Measurements from ENCODE around the gene TMPRSS9.
"Not testable (repeated sequence)": the region's sequence is repeated elsewhere in the genome, so short reads cannot be mapped to it uniquely, and the experiment has no call there.

The TMPRSS9 gene

DNA sequence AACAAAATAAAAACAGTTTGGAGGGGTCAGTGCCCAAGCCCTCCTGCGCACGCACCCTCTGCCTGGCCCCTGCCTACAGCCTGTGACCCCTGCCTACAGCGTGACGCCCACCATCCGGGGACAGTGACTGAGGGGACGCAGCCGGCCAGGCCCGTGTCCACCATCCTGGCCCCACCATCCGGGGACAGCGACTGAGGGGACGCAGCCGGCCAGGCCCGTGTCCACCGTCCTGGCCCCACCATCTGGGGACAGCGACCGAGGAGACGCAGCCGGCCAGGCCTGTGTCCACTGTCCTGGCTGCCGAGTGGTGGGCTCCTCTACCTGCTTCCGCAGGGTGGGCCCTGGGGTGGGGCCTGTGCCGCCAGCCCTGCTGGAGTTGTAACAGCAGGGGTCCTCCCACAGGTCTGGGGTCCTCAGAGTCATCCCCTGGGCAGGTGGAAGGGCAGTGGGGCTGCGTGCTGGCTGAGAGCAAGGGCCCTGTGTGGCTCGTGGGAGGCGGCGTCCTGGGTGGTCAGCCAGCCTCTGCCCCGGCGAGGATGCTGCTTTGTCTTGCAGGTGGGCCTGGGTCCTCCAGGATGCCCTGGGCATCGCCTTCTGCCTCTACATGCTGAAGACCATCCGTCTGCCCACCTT lies 17.3 kb upstream of the TMPRSS9 start:
- DNase-seq (ENCODE audit: low read depth): no peak

- no peak for DNase-seq (ENCODE audit: low read depth)
Measured at GRCh38 chr19:2343289-2343982, 16.6 kb upstream of the TMPRSS9 start.

- no peak for DNase-seq (ENCODE audit: low read depth)
Measured at GRCh38 chr19:2344381-2344870, 15.6 kb upstream of the TMPRSS9 start.

DNA sequence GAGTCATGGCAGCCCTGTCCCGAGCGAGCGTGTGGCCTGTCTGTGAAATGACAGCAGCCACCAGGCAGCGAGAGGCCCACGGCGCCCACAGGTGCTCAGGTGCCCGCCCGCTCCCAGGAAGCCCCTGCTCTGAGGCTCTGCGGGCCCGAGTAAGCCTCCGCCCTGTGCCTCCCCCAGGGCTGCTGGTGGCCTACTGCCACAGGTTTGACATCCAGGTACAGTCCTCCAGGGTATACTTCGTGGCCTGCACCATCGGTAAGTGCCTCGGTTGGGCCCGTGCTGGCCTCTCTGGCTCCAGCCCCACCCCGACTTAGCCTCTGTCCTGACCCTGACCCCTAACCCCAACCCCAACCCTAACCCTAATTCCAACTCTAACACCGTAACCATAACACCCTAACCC lies 15.0 kb upstream of the TMPRSS9 start:
- no peak for DNase-seq (ENCODE audit: low read depth)

DNA sequence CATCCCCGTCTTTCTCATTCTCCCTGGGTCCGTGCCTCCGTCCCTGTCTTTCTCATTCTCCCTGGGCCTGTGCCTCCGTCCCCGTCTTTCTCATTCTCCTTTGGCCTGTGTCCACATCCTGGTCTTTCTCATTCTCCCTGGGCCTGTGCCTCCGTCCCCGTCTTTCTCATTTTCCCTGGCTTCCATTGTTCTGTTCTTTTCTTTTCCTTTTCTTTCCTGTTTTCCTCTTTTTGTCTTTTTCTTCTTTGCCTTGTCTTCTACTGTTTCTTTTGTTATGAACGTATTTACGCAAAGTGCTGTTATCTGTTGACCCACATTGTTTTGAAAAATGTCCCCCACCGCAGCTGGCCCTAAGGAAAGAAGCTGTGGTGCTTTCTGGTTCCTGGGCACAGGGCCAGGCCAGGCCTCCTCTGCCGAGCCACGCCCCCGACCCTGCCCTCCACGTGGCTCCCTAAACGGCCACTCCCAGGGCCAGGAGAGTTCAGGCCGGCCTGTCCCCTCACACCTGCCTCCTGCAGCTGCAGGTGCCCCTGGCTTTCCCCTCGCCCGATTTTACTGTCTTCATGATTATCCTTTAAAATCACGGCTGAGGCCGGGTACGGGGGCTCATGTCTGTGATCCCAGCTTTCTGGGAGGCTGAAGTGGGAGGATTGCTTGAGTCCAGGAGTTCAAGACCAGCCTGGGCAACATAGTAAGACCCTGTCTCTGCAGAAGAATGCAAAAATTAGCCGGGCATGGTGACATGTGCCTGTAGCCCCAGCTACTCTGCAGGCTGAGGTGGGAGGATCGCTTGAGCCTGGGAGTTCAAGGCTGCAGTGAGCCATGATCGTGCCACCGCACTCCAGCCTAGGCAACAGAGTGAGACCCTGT lies 14.0 kb upstream of the TMPRSS9 start:
- no peak for DNase-seq (ENCODE audit: low read depth)

GRCh38 chr19:2349818-2350217 lies 10.2 kb upstream of the TMPRSS9 start:
- not testable (repeated sequence) for DNase-seq (ENCODE audit: low read depth)

DNA sequence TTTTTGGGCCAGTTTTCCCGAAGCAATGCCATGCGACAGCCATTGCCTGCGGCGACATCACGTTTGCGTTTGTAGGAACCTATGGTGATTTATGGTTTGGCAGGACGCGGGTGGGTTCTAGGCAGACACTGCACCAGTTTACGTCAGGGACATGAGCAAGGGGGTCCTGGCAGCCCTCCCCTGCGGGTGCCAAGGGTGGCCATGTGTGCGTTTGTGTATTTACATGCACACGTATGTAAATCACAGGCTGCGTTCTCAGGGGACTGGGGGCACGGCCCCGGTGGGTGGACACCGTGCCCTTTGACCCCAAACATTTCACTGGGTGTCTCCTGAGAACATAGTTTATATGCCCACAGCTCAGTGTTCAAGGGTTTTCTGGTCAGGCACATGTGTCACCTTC lies 9.4 kb upstream of the TMPRSS9 start:
- DNase-seq (ENCODE audit: low read depth): no peak

DNA sequence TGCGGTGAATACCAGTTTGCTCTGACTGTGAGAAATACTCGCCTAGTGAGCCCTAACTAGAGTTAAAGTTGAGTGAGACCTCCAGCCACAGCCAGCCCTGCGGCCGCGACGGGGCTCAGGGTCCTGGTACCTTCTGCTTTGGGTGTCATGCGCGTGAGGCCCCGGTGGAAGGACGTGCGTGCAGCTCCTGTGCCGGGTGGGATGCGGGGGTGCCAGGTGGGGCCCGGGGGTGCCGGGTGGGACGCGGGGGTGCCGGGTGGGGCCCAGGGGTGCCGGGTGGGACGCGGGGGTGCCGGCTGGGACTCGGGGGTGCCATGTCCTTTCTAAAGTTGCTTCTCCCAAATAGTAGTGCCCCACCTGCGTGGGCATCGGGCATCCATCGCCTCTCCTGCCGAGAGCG lies 8.5 kb upstream of the TMPRSS9 start:
- DNase-seq (ENCODE audit: low read depth): no peak

- no peak for DNase-seq (ENCODE audit: low read depth)
Measured at GRCh38 chr19:2352121-2352520, 7.9 kb upstream of the TMPRSS9 start.

DNA sequence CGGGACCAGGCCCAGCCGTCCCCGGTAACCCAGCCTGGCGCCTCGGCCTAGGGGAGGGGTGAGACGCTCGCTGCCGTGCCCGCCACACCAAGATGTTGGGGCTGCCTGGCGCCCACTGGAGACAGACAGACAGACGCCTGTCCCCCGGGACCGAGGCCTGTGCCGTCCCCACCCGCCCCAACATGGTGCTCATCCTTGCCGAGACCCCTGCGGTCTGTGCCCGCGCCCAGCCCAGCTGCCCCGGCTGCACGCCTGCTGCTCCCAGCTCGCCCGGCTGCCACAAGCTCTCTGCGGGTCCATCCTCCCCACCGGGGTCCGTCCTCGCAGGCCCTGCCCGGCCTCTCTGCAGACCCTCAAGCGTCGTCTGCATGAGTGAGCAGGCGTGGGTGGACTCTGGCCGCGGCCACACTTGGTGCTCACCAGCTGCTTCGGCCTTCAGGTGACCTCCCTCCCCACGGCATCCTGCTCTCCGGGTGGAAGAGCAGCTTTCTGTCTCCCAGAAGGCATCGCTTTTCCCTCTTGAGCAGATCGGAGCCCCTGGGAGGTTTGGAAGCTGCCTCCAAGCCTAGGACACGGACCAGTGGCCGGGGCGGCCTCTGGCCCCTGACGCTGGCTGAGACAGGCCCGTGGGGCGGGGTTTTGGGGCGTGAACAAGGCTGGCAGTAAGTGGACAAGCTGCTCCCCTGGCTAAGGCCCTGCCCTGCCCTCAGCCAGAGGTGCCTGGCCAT lies 6.7 kb upstream of the TMPRSS9 start:
- DNase-seq (ENCODE audit: low read depth): no peak

GRCh38 chr19:2353887-2354592 lies 6.0 kb upstream of the TMPRSS9 start:
- no peak for DNase-seq (ENCODE audit: low read depth)

DNA sequence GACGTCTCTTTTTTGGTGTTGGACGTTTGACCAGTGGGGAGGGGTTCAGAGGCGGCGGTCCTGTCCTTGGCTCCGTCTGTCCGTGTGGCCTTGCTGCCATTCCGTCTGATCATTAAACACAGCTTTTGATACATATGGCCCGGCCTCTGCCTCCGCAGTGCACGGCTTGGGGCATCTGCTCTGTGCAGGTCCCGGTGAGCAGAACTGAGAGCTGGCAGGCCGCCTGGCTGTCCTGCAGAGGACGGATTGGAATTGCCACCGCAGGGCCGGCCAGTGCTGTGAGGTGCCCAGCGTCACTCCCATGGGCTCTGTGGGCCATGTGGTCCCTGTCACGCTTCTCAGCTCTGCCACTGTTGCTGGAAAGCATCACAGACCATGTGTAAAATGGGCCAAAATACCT lies 5.4 kb upstream of the TMPRSS9 start:
- DNase-seq (ENCODE audit: low read depth): no peak

DNA sequence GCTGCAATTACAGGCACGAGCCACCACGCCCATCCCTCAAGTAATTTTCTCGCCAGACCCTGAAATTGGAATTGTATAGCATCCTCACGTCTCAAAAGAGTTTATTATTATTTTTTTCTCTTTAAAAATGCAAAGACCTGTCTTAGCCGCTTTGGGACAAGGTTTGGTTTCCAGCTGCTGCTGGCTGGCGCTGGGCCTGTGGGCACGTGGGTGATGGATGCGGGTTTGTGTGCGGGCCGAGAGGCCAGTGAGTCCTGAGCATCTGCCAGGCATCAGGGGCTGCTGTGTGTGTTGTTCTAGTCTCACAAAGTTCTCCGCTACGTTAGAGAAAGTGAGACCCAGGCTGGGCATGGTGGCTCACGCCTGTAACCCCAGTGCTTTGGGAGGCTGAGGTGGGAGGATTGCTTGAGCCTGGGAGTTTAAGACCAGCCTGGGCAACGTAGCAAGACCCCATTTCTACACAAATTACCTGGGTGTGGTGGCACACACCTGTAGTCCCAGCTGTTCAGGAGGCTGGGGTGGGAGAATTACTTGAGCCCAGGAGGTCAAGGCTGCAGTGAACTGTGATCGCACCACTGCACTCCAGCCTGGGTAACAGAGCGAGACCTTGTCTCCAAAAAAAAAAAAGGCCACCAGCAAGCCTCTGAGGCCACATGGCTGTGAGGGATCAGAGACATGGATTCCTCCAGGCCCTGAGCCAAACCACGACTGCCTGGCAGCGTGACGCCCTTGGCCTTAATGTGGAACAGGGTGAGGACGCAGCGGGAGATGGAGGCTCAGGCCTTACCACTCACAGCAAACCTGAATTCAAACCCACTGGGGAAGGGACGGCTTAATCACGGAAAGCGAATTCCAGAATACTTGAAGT lies 4.7 kb upstream of the TMPRSS9 start:
- no peak for DNase-seq (ENCODE audit: low read depth)

- no peak for DNase-seq (ENCODE audit: low read depth)
Measured at GRCh38 chr19:2356036-2356646, 3.9 kb upstream of the TMPRSS9 start.

- DNase-seq (ENCODE audit: low read depth): no peak
Measured at GRCh38 chr19:2357279-2358206, 2.5 kb upstream of the TMPRSS9 start.

DNA sequence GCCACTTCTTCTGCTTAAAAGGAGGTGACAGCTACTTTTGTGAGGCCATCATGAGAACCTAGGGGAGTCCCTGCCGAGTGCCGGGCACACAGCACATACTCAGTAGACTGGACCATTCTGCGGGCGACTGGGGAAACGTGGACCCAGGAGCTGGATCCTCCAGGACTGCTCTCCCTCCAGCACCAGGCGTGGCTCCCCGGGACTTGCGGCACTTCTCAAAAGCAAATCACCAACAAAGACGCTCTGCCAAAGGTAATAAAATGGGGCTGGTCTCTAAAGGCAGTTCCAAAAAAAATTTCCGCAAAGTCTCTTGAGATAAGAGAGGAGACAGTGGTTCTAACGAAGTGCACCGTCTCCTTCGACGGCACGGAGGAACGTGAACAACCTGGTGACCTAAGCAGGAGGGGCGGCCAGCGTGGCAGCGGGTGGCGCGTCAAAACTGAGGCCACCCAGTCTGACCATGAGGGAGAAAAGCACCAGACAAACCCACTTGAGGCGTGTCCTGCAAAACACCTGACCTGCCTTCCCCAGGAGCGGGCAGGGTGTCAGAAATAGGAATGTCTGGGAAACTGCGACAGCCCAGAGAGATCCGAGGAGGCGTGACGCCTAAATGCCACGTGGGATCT lies 1.4 kb upstream of the TMPRSS9 start:
- DNase-seq (ENCODE audit: low read depth): no peak

DNA sequence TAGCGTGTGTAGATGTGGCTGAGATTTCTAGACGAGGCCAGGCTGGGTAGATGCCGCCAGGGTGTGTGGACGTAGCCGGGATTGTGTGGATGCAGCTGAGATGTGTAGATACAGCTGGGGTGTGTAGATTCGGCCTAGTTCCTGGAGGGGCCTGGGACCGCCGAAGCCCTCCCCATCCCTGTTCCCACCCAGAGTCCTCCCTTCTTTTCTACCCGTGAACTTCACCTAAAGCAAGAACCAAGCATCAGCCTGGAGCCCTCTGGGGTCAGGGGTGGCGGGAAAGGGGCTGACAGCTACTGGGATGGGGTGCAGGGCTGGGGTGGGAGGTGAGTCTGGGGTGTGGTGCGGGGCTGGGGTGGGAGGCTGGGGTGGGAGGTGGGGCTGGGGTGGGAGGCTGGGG lies 768 bp downstream of the TMPRSS9 start:
- no peak for DNase-seq (ENCODE audit: low read depth)

DNA sequence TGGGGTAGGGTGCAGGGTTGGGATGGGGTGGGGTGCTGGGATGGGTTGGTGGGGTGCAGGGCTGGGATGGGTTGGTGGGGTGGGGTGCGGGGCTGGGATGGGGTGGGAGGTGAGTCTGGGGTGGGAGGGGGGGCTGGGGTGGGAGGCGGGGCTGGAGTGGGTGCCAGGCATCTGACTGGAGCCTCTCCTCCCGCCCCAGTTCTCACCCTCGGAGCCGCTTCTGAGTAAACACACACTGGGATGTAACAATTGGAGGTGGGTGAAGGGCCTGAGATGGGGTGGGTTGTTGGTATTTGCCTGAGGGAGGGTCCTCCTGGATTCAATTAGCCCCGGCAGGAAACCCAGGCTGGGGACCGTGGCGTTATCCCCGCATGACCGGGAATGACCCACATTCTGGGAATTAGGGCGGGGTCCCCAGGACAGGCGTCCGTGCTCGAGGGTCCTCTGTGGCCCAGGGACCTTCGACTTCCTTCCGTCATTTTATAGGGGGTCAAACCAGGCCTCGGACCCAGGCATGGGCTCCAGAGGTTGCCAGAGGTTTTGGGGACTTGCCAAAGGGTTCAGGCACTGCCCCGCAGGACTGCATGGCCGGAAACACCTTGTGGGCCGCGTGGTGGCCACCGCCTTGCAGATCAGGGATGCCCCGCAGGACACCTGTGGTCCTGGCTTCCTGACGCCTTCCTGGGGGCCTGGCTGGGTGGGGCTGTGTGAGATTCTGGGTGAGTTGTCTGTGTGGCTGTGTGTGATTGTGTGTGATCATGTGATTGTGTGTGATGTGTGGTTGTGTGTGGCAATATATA lies 1.4 kb downstream of the TMPRSS9 start:
- no peak for DNase-seq (ENCODE audit: low read depth)

All from activated T-helper 1 cell treated with Interleukin-2 at 50 U/mL for 16 hours (primary cell).